Central memory CD8-positive, alpha-beta T cell (primary cell): ENCODE measurements around the gene CTAGE1.
"Not testable (repeated sequence)": the region's sequence is repeated elsewhere in the genome, so short reads cannot be mapped to it uniquely, and the experiment has no call there.

Experiments used
- ATAC-seq: fragments of 150-1000 bp; cut with Tn5 transposase; replicated peaks from 2 replicates; pipeline ENCODE4 v1.10.0; 2022; ENCODE audit warnings: mild to moderate bottlenecking, moderate FRiP score, moderate number of reproducible peaks; ENCODE audit not compliant: poor library complexity, severe bottlenecking; ENCODE audit errors: extremely low read depth
- DNase-seq, 2 donors: peaks; one replicate each; pipeline ENCODE4 v3.0.0; 2021; ENCODE audit warnings: low spot score in 2 of 2
- H3K27ac Mint-ChIP-seq: one replicate; pipeline ENCODE4 v1.8.0; 2022; ENCODE audit warnings: low read depth, mild to moderate bottlenecking, moderate library complexity, mixed read lengths
- H3K27me3 Mint-ChIP-seq: one replicate; pipeline ENCODE4 v1.8.0; 2022; ENCODE audit warnings: mixed read lengths
- H3K36me3 Mint-ChIP-seq: one replicate; pipeline ENCODE4 v1.8.0; 2022; ENCODE audit warnings: mild to moderate bottlenecking, moderate library complexity, mixed read lengths; ENCODE audit not compliant: insufficient read depth
- H3K4me1 Mint-ChIP-seq: one replicate; pipeline ENCODE4 v1.8.0; 2022; ENCODE audit warnings: mixed read lengths
- H3K4me3 Mint-ChIP-seq: one replicate; pipeline ENCODE4 v1.8.0; 2022; ENCODE audit warnings: mild to moderate bottlenecking, moderate library complexity, mixed read lengths
- H3K9me3 Mint-ChIP-seq: one replicate; pipeline ENCODE4 v1.8.0; 2022; ENCODE audit warnings: mixed read lengths

CTAGE1 gene

GRCh38 chr18:22408059-22408458 lies 9.7 kb downstream of the CTAGE1 start:
- no peak for DNase-seq
- Mint-ChIP-seq H3K27me3 (no peaks in the 10 kb centered on the region), H3K4me3 (peak overlapping the region; percentile 39), H3K27ac (peak overlapping the region; percentile 84), H3K9me3 (peaks cover 14% of the 10 kb centered on the region), H3K4me1 (peaks cover 27% of the 10 kb centered on the region), H3K36me3 (no peaks in the 10 kb centered on the region)
- ATAC-seq, result peak; percentile 74

GRCh38 chr18:22405142-22405541 lies 12.6 kb downstream of the CTAGE1 start:
- Mint-ChIP-seq H3K27me3 (no peaks in the 10 kb centered on the region), H3K9me3 (peaks cover 14% of the 10 kb centered on the region), H3K4me3 (no peak overlapping the region), H3K4me1 (peaks cover 27% of the 10 kb centered on the region), H3K27ac (no peak overlapping the region), H3K36me3 (no peaks in the 10 kb centered on the region)
- ATAC-seq, result no peak
- no peak for DNase-seq

GRCh38 chr18:22403950-22404349 lies 13.8 kb downstream of the CTAGE1 start:
- H3K4me1 Mint-ChIP-seq, result peaks cover 21% of the 10 kb centered on the region
- ATAC-seq (no peak), DNase-seq (no peak)
- H3K27ac Mint-ChIP-seq, result no peak overlapping the region
- peaks cover 8% of the 10 kb centered on the region for H3K9me3 Mint-ChIP-seq
- no peaks in the 10 kb centered on the region for H3K36me3 Mint-ChIP-seq
- H3K27me3 Mint-ChIP-seq, result no peaks in the 10 kb centered on the region
- H3K4me3 Mint-ChIP-seq, result no peak overlapping the region

GRCh38 chr18:22399949-22400348 lies 17.8 kb downstream of the CTAGE1 start:
- Mint-ChIP-seq H3K27ac (no peak overlapping the region), H3K4me3 (no peak overlapping the region), H3K36me3 (no peaks in the 10 kb centered on the region), H3K27me3 (no peaks in the 10 kb centered on the region), H3K9me3 (no peaks in the 10 kb centered on the region), H3K4me1 (peaks cover 7% of the 10 kb centered on the region)
- ATAC-seq, result no peak
- no peak for DNase-seq

- Mint-ChIP-seq H3K4me1 (peaks cover 11% of the 10 kb centered on the region), H3K27ac (no peak overlapping the region), H3K4me3 (no peak overlapping the region), H3K36me3 (no peaks in the 10 kb centered on the region), H3K9me3 (no peaks in the 10 kb centered on the region), H3K27me3 (no peaks in the 10 kb centered on the region)
- DNase-seq (no peak), ATAC-seq (no peak)
These were observed 19.3 kb downstream of the CTAGE1 start for GRCh38 chr18:22398464-22398863.

- Mint-ChIP-seq H3K27ac (no peak overlapping the region), H3K36me3 (peaks cover 4% of the 10 kb centered on the region)
These were observed 23.3 kb downstream of the CTAGE1 start for GRCh38 chr18:22394428-22394827.

GRCh38 chr18:22393164-22393563 lies 24.6 kb downstream of the CTAGE1 start:
- DNase-seq, H3K27ac Mint-ChIP-seq, H3K27me3 Mint-ChIP-seq, H3K4me3 Mint-ChIP-seq, H3K9me3 Mint-ChIP-seq, H3K36me3 Mint-ChIP-seq, ATAC-seq: not testable (repeated sequence)
- H3K4me1 Mint-ChIP-seq, result peaks cover 44% of the 10 kb centered on the region

More at GRCh38 chr18:22394428-22394827, 23.3 kb downstream of the CTAGE1 start:
- Mint-ChIP-seq H3K4me1 (peaks cover 35% of the 10 kb centered on the region), H3K27me3 (no peaks in the 10 kb centered on the region), H3K4me3 (no peak overlapping the region), H3K9me3 (no peaks in the 10 kb centered on the region)
- ATAC-seq (no peak), DNase-seq (no peak)

- H3K9me3 Mint-ChIP-seq, result no peaks in the 10 kb centered on the region
- peaks cover 48% of the 10 kb centered on the region for H3K4me1 Mint-ChIP-seq
- ATAC-seq, result peak; percentile 93
- H3K4me3 Mint-ChIP-seq, result peak overlapping the region; percentile 14
- DNase-seq, result peak; percentile 25 to 72
- no peaks in the 10 kb centered on the region for H3K27me3 Mint-ChIP-seq
- H3K36me3 Mint-ChIP-seq, result peaks cover 4% of the 10 kb centered on the region
- peak overlapping the region; percentile 89 for H3K27ac Mint-ChIP-seq
These were observed 26.0 kb downstream of the CTAGE1 start for GRCh38 chr18:22391407-22392345.

- H3K4me1 Mint-ChIP-seq, result peaks cover 43% of the 10 kb centered on the region
- DNase-seq (no peak), ATAC-seq (no peak)
- H3K36me3 Mint-ChIP-seq, result peaks cover 4% of the 10 kb centered on the region
- H3K4me3 Mint-ChIP-seq, result no peak overlapping the region
- H3K27ac Mint-ChIP-seq, result no peak overlapping the region
- no peaks in the 10 kb centered on the region for H3K27me3 Mint-ChIP-seq
- H3K9me3 Mint-ChIP-seq, result no peaks in the 10 kb centered on the region
These were observed 29.9 kb downstream of the CTAGE1 start for GRCh38 chr18:22387787-22388186.

GRCh38 chr18:22387364-22387763 lies 30.4 kb downstream of the CTAGE1 start:
- peaks cover 4% of the 10 kb centered on the region for H3K36me3 Mint-ChIP-seq
- no peak overlapping the region for H3K4me3 Mint-ChIP-seq
- H3K9me3 Mint-ChIP-seq, result no peaks in the 10 kb centered on the region
- peaks cover 42% of the 10 kb centered on the region for H3K4me1 Mint-ChIP-seq
- H3K27ac Mint-ChIP-seq, result no peak overlapping the region
- ATAC-seq (no peak), DNase-seq (no peak)
- H3K27me3 Mint-ChIP-seq, result no peaks in the 10 kb centered on the region

GRCh38 chr18:22385718-22386117 lies 32.0 kb downstream of the CTAGE1 start:
- no peak for DNase-seq
- Mint-ChIP-seq H3K4me3 (no peak overlapping the region), H3K4me1 (peaks cover 26% of the 10 kb centered on the region), H3K36me3 (no peaks in the 10 kb centered on the region), H3K27ac (no peak overlapping the region), H3K27me3 (no peaks in the 10 kb centered on the region), H3K9me3 (no peaks in the 10 kb centered on the region)
- peak; percentile 96 for ATAC-seq

GRCh38 chr18:22378672-22379282 lies 38.9 kb downstream of the CTAGE1 start:
- ATAC-seq (peak; percentile 67), DNase-seq (peak in 1 of 2 donors; percentile 18)
- H3K27me3 Mint-ChIP-seq, result no peaks in the 10 kb centered on the region
- no peaks in the 10 kb centered on the region for H3K9me3 Mint-ChIP-seq
- H3K27ac Mint-ChIP-seq, result no peak overlapping the region
- H3K36me3 Mint-ChIP-seq, result no peaks in the 10 kb centered on the region
- no peak overlapping the region for H3K4me3 Mint-ChIP-seq
- H3K4me1 Mint-ChIP-seq, result peaks cover 5% of the 10 kb centered on the region

GRCh38 chr18:22377769-22378168 lies 39.9 kb downstream of the CTAGE1 start:
- Mint-ChIP-seq H3K4me3 (no peak overlapping the region), H3K9me3 (no peaks in the 10 kb centered on the region), H3K27me3 (no peaks in the 10 kb centered on the region), H3K4me1 (peaks cover 5% of the 10 kb centered on the region), H3K36me3 (no peaks in the 10 kb centered on the region), H3K27ac (no peak overlapping the region)
- DNase-seq, result no peak
- ATAC-seq, result no peak
